HUES6 (cell line): ENCODE results near the gene CLSTN3.

Source experiments
- H3K27ac ChIP-seq: 2 replicates; pipeline ENCODE4 v1.7.0; 2013; ENCODE audit warnings: low read depth, mild to moderate bottlenecking, low read length, inconsistent platforms
- H3K27me3 ChIP-seq: 2 replicates; pipeline ENCODE4 v1.6.1; 2013; ENCODE audit warnings: low read length; ENCODE audit not compliant: control insufficient read depth, insufficient read depth
- H3K36me3 ChIP-seq: 2 replicates; pipeline ENCODE4 v1.6.1; 2013; ENCODE audit warnings: low read length; ENCODE audit not compliant: control insufficient read depth, insufficient read depth
- H3K4me1 ChIP-seq: 2 replicates; pipeline ENCODE4 v1.6.1; 2013; ENCODE audit warnings: low read length; ENCODE audit not compliant: control insufficient read depth, insufficient read depth
- H3K4me3 ChIP-seq: 2 replicates; pipeline ENCODE4 v1.5.1; 2013; ENCODE audit warnings: low read depth, low read length
- H3K9ac ChIP-seq: one replicate; pipeline ENCODE4 v1.6.1; 2013; ENCODE audit warnings: mild to moderate bottlenecking, low read length
- H3K9me3 ChIP-seq: 2 replicates; pipeline ENCODE4 v1.6.1; 2013; ENCODE audit warnings: low read depth, low read length; ENCODE audit not compliant: control insufficient read depth, insufficient read depth

The CLSTN3 gene

DNA sequence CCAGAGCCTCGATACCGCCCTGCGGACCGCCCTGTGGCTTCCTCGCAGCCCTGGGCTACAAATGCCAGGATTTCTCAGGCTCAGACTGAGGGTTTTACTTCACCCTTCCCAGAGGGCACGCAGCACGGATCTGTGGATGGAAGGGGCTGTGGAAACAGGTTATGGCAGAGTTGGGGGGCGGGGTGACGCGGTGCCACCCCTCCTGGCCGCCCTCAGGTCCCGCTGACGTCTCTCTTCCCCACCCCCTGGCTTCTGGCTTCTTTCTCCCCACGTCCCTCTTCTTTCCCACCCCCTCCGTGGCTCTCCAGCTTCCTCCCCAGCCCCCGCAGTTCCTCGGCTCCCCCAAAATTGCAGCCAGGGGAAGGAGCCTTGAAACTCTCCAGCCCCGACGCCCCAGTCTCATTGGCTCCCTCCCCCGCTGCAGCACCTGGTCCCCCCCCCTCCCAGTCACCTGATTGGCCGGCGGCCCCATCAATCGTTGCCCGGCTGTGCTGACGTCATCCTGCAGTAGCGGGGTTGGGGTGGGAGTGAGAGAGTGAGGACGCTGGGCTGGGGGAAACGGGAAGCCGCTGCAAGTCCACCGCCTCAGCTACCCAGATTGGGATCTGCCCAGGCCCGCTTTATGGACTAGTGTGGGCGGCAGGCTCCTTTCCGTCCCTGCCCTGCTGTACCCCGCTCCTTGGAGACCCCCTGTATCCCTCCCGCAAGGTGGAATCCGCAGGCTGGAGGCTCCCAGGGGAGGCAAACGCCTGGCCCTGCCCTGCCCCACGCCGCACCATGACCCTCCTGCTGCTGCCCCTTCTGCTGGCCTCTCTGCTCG is at the start of gene CLSTN3:
Gene CLSTN3 (plus strand): TSS at position 500 of the 820 bp plus-strand sequence. CDS start 278 bp downstream, at position 778.
- Histone ChIP-seq H3K27me3 (peaks cover 35% of the 10 kb centered on the region), H3K27ac (0 out of 2 replicates have a peak within 1 kb of the TSS, but pooled peaks have one; percentile 9), H3K4me3 (peak within 1 kb of the TSS; percentile 88), H3K9me3 (no peaks in the 10 kb centered on the region), H3K36me3 (peaks cover 17% of the 10 kb centered on the region; the same call in 1 of the 2 replicates), H3K4me1 (peaks cover 23% of the 10 kb centered on the region), H3K9ac (peak within 1 kb of the TSS; percentile 64)

DNA sequence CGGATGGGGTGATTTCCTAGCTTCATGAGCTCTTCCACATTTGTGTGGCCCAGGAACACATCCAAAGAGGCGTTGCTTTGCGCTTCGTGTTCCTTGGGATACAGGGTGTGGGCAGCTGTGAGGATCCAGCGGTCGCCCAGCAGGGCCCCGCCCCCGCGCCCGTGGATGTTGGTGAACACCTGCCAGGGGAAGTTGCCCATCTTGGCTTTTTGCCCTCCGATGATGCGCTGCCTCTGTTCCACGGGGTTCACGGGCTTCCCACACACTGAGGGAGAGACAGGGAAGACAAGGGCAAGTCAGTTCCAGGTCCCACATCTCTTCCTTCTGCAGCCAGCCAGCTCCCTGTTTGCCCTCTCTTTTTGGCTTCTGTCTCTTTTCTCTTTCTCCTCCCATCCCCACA is 49.1 kb upstream of the CLSTN3 start:
- Histone ChIP-seq H3K27me3 (no peaks in the 10 kb centered on the region), H3K4me3 (no peak overlapping the region), H3K4me1 (no peaks in the 10 kb centered on the region), H3K9ac (no peak overlapping the region), H3K9me3 (peaks cover 7% of the 10 kb centered on the region; the same call in 1 of the 2 replicates), H3K36me3 (peaks cover 7% of the 10 kb centered on the region; the same call in 1 of the 2 replicates), H3K27ac (no peak overlapping the region)

DNA sequence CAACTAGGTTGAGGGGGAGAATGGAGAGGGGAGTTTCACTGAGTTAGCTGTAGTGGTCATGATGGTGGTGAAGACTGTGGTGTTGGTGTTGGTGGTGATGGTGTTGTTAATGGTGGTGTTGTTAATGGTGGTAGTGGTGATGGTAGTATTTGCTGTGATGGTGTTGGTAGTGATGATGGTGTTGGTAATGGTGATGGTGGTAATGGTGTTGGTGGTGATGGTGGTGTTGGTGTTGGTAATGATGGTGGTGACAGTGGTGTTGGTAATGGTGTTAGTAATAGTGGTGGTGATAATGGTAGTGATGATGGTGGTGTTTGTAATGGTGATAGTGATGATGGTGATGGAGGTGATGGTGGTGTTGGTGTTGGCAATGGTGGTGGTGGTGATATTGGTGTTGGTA is 47.0 kb upstream of the CLSTN3 start:
- H3K4me1 ChIP-seq = no peaks in the 10 kb centered on the region
- peaks cover 7% of the 10 kb centered on the region; the same call in 1 of the 2 replicates for H3K36me3 ChIP-seq
- H3K27me3 ChIP-seq = no peaks in the 10 kb centered on the region
- H3K9me3 ChIP-seq = peaks cover 7% of the 10 kb centered on the region; the same call in 1 of the 2 replicates
- no peak overlapping the region for H3K4me3 ChIP-seq
- H3K27ac ChIP-seq = no peak overlapping the region
- no peak overlapping the region for H3K9ac ChIP-seq

DNA sequence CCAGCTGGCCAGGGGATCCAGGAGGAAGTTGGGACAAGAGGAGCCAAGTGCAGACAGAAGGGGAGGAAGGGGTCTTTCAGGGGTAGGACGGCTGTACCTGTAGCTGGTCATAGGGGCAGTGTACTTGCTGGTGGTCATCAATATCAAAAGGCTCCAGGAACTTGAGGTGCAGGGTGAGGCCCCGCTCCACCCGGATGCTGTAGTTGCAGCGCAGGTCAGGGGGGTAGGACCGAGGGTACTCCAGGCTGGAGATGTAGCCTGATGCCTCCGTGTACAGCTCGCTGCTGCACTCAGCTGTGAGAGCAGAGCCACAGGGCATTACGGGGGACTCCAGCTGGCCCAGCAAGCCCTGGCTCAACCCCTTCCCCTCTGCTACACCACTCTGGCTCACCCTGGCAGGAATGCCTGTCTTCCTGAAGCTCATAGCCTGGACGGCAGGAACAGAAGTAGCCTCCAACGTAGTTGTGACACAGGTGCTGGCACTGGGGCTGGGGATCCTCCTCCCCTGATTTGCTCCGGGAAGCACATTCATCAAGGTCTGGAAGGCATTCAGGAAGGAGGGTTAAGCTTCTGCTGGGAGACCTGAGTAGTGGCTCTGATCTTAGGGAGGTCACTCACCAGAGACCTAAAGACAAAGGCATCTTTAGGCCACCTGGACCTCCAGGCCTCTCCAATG is 40.8 kb upstream of the CLSTN3 start:
- no peak overlapping the region for H3K9ac ChIP-seq
- no peak overlapping the region for H3K27ac ChIP-seq
- H3K36me3 ChIP-seq = peaks cover 3% of the 10 kb centered on the region; the same call in 1 of the 2 replicates
- H3K4me1 ChIP-seq = peaks cover 25% of the 10 kb centered on the region
- no peak overlapping the region for H3K4me3 ChIP-seq
- H3K9me3 ChIP-seq = peaks cover 7% of the 10 kb centered on the region; the same call in 1 of the 2 replicates
- no peaks in the 10 kb centered on the region for H3K27me3 ChIP-seq

DNA sequence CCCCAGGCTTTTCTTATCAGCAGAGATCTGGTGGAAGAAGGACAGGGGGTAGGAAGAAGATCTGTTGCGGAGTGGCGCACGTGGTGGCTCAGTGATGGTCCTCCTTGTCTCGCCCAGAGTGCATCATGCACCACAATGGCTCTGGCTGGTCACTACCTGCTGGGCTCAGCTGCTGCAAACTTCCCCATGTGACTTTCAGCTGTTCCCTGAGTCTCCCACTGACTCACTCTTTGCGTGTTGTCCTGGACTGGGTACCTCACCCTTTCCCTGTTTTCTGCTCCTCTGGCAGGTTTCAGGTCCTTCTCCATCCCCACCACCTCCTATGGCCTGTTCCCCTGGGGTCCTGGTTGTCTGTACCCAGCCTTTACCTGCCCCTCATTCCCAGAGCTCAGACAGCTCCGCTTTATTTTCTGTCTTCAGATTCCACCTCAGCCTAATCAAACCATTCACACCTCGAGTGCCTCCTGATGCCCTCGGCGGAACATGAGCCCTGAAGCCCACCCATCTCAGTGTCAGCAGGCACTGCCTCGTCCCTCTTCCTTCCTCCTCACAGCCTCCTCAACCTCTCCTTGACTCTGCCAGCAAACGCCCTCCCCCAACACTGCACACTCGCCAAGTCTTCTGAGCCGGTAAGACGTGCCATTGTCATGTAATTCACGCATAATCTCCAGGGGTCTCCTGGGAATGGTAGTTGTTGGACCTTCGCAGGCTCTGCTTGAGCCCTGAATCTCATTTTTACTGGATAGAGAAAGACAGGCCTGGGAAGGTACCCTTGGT is 39.8 kb upstream of the CLSTN3 start:
- no peak overlapping the region for H3K9ac ChIP-seq

DNA sequence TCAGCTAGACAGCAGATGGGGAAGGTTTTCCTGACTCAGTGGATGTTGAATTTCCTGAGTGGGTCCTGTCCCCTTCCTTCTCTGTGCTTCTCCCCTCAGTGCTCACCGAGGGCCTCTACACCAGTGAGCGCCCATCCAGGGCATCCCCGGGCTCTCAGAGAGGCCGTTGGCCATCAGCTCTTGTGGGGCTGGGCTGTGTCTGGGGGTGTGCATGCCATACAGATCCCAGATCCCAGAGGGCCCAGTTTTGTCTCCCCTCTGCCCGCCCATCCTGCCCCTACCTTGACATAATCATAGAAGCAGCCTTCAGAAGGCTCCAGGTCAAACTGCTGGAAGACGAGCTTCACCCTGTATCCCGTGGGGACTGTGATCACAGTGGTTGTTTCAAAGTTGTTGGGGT is 39.0 kb upstream of the CLSTN3 start:
- H3K9me3 ChIP-seq = no peaks in the 10 kb centered on the region
- no peak overlapping the region for H3K4me3 ChIP-seq
- no peaks in the 10 kb centered on the region for H3K36me3 ChIP-seq
- H3K9ac ChIP-seq = no peak overlapping the region
- H3K4me1 ChIP-seq = peaks cover 31% of the 10 kb centered on the region
- H3K27me3 ChIP-seq = no peaks in the 10 kb centered on the region
- no peak overlapping the region for H3K27ac ChIP-seq

More for the DNA sequence above, 39.8 kb upstream of the CLSTN3 start:
- Histone ChIP-seq H3K4me1 (peaks cover 26% of the 10 kb centered on the region), H3K27ac (no peak overlapping the region), H3K4me3 (peak overlapping the region; percentile 10; the same call in 1 of the 2 replicates), H3K9me3 (no peaks in the 10 kb centered on the region), H3K36me3 (no peaks in the 10 kb centered on the region), H3K27me3 (no peaks in the 10 kb centered on the region)

DNA sequence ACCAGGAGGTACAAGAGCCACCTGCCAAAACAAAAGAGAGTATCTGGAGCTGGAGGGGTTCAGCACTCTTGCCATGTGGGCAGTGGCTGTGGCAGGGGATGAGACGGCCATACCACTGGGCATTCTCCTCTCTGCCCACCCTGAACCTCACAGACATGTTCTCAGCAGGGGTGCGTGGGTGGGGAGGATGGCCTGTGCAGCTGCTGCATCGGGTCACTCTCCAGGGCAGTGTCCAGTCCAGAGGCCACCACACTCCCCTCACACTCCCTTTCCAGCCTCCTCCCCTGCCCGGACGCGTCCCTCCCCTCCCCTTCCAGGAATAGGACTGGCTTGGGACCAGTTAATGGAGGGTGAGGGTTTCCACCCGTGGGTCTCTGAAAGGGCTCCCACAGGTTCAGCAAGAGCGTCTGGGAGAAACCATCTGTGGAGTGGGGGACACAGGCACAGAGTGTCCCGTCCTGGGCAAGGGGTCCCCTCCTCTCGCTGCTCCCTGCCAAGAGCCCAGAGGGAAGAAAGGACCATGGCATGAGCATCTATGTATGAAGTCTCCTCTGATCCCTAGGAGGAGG is 38.4 kb upstream of the CLSTN3 start:
- Histone ChIP-seq H3K27me3 (no peaks in the 10 kb centered on the region), H3K36me3 (no peaks in the 10 kb centered on the region), H3K9ac (peak overlapping the region; percentile 12), H3K27ac (no peak overlapping the region), H3K4me1 (peaks cover 31% of the 10 kb centered on the region), H3K9me3 (no peaks in the 10 kb centered on the region), H3K4me3 (peak overlapping the region; percentile 47; the same call in 1 of the 2 replicates)

DNA sequence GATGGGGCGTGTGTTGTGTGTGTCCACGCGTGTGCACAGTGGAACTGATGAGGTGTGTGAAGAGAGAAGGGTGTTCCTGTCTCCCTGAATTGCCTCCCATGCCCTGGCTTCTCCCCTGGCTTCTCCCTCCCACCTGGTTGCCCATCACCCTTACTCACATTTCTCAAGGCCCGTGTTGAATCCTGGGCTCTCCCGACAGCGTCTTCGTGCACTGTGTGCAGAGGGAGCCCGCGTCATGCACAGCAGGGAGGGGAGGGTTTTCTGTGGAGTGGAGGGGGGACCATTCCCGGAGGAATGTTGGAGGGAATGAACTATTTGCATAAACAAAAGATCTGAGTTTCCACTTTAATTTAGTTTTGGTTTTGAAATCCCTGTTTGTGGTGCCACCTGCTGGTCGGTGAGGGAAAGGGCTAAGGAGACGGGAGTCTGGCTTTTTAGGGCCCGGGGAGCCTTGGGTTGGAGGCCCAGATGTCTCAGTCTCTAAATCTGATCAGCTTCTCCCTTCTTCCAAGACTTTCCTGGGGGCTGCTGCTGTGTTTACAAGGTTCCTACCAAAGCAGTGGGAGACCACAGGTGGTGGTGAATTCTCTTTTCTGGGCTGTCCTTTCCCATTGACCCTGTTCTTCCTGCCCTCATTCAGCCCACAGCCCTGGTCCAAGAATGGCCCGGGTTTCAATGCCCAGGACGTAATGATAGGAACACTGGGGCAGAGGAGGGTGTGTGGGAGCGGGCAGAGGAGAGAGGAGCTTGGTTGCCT is 37.8 kb upstream of the CLSTN3 start, which contains the start of gene C1R:
Gene C1R (minus strand): TSS at position 217 of the 757 bp plus-strand sequence. CDS start 57 bp downstream, at position 160.
- Histone ChIP-seq H3K9ac (peak within 1 kb of the TSS; percentile 12), H3K4me1 (peaks cover 31% of the 10 kb centered on the region), H3K27me3 (no peaks in the 10 kb centered on the region), H3K36me3 (no peaks in the 10 kb centered on the region), H3K9me3 (no peaks in the 10 kb centered on the region), H3K4me3 (peak within 1 kb of the TSS; percentile 47), H3K27ac (no peak within 1 kb of the TSS)

DNA sequence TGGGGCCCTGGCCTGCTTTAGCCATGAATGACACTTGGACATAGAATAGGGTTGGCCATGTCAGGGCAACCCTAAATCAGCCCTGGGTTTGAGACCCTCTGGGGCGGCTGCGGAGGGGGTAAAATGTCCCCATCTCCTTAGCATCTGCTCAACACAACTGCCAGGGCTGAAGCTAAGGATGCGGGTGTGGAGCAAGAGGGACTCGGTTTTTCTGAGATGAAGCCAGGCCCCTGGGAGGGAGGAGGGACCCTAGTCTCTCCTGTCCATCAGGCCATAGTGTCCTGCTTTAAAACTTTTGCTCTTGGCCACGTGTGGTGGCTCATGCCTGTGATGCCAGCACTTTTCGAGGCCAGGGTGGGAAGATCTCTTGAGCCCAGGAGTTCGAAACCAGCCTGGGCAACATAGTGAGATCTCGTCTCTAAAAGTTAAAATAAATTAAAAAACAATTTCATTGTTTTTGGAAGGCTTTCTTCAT is 37.1 kb upstream of the CLSTN3 start:
- Histone ChIP-seq H3K4me1 (peaks cover 31% of the 10 kb centered on the region), H3K4me3 (no peak overlapping the region), H3K9ac (no peak overlapping the region), H3K9me3 (no peaks in the 10 kb centered on the region), H3K27me3 (no peaks in the 10 kb centered on the region), H3K27ac (no peak overlapping the region), H3K36me3 (no peaks in the 10 kb centered on the region)

DNA sequence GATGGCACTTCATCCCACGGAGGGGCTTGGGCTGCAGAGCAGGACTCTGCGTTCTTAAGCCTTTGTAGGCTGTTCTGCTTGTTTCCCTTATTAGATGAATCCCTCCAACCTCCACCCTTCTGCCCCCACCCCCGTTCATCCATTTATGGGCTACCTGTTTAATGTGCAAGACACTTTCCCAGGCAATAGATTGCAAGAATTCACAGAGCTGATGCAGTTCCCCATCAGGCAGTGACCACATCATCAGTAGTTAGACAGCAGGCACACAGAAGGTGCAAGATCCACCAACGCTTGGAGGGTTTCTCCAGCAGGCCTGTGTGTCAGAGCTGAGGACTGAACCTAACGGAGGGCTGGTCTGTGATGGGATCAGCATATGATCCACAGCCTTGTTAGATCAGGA is 36.7 kb upstream of the CLSTN3 start:
- Histone ChIP-seq H3K36me3 (no peaks in the 10 kb centered on the region), H3K4me1 (peaks cover 31% of the 10 kb centered on the region), H3K9ac (no peak overlapping the region), H3K27ac (no peak overlapping the region), H3K9me3 (no peaks in the 10 kb centered on the region), H3K27me3 (no peaks in the 10 kb centered on the region), H3K4me3 (no peak overlapping the region)
